Stimulated activated CD4-positive, alpha-beta T cell treated with anti-CD3 and anti-CD28 coated beads, Interleukin-4, amount 100 ng/mL, for 1 hour (primary cell): ENCODE measurements around the gene GP1BB.
"Not testable (repeated sequence)": the region's sequence is repeated elsewhere in the genome, so short reads cannot be mapped to it uniquely, and the experiment has no call there.

Experiments used
- DNase-seq: peaks from one replicate; pipeline ENCODE4 v3.0.0-alpha.2; 2020

Gene GP1BB

GRCh38 chr22:19693981-19694670, 29.2 kb upstream of the GP1BB start:
- no peak for DNase-seq

DNA sequence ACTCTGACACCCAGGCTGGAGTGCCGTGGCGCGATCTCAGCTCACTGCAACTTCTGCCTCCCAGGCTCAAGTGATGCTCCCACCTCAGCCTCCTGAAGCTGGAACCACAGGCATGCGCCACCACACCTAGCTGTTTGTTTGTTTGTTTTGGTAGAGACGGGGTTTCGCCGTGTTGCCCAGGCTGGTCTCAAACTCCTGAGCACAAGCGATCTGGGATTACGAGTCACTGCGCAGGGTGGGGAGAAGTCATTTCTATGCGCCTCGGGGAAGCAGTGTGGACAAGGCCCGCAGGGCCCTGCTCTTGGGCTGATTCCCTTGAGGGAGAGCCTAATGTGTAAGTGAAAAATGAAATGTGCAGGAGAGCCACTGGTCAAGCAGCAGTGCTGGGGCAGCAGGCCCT, 28.6 kb upstream of the GP1BB start:
- DNase-seq, result no peak

DNA sequence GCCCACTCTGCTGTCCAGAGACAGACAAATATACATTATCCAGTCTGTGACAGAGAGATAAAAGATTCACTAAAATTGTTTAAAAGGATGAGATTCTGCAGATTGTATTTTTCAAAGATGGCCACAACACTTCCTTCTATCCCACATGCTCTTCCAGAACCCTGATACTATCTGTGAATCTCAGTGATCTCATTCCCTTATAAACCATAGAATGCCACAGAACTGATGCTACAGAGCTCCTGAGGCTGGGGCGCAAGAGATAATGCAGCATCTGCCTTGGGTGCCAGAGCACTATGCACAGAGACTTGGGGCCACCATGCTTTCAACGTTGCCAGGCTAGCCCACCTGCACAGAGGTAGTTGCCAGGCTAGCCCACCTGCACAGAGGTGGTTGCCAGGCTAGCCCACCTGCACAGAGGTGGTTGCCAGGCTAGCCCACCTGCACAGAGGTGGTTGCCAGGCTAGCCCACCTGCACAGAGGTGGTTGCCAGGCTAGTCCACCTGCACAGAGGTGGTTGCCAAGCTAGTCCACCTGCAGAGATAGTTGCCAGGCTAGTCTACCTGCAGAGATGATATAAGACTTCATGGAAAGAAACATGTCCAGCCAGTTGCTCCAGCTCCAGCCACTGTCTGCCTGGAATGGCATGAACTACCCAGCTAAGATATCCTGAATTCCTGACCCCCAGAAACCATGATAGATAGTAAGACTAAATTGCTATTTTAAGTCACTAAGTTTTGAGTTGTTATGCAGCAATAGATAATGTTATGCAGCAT, 26.6 kb upstream of the GP1BB start:
- DNase-seq, result no peak

DNA sequence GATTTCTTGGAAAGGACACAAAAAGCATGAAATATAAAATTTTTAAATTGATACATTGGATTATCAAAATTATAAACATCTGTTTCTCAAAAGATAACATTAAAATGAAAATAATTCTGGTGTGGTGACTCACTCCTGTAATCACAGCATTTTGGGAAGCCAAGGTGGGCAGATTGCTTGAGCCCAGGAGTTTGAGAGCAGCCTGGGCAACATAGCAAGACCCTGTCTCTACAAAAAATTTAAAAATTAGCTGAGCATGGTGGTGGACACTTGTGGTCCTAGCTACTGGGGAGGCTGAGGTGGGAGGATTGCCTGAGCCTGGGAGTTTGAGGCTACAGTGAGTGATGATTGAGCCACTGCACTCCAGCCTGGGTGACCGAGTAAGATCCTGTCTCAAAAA, 25.5 kb upstream of the GP1BB start:
- DNase-seq, result not testable (repeated sequence)

- DNase-seq, result no peak
Measured at GRCh38 chr22:19700790-19701419, 22.4 kb upstream of the GP1BB start.

GRCh38 chr22:19701420-19702145, 21.8 kb upstream of the GP1BB start:
- DNase-seq, result no peak

- no peak for DNase-seq
Measured at GRCh38 chr22:19703869-19704268, 19.5 kb upstream of the GP1BB start.

GRCh38 chr22:19704355-19705015, 18.9 kb upstream of the GP1BB start:
- DNase-seq, result no peak

DNA sequence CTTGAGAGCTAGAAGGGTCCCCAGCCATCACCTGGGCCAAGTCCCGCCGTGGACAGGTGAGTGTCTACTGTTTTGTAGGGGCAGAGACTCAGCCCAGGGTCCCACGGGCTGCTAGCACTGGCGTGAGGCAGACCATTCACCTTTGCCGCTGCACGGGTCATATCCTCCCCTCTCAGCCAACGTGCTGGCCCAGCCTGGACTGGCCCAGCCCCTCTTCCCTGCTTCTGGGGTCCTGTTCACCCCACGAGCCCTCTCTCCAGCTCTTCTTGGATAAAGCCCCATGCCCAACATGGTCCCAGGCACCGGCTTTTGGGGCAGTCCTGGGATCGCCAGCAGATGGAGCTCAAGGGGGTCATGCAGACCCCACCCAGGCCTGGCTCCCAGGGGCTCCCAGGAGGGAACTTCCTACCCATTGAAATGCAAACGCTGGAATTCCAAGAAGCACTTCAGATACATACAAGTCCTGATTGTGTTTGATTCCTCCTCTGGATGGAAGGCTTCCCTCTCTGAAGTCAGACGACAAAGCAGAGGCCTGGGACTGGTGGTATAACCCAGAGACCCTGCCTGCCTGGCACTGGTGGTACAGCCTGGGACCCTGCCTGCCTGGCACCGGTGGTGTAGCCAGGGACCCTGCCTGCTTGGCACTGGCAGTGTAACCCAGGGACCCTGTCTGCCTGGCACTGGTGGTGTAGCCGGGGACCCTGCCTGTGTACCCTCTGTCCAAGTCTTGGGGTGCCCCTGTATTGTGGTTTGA, 18.0 kb upstream of the GP1BB start:
- no peak for DNase-seq

DNA sequence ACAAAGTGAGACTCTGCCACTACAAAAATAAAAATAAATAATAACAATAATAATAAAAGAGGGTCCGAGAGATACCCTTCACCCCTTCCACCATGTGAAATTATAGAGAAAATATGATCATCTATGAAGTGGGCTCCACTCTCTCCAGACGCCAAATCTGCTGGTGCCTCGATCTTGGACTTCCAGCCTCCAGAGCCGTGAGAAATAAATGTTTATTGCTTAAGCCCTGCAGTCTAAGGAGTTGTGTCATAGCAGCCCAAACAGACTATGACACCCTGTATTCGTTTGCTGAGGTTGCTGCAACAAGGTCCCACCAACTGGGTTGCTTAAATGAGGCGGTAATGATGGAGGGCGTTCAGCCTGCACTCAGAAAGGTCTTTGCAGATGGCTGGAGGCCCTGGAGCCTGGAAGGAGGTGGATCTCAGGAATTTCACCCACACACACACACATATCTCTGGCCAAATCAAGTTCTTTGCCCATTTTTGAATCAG, 16.6 kb upstream of the GP1BB start:
- DNase-seq, result no peak

DNA sequence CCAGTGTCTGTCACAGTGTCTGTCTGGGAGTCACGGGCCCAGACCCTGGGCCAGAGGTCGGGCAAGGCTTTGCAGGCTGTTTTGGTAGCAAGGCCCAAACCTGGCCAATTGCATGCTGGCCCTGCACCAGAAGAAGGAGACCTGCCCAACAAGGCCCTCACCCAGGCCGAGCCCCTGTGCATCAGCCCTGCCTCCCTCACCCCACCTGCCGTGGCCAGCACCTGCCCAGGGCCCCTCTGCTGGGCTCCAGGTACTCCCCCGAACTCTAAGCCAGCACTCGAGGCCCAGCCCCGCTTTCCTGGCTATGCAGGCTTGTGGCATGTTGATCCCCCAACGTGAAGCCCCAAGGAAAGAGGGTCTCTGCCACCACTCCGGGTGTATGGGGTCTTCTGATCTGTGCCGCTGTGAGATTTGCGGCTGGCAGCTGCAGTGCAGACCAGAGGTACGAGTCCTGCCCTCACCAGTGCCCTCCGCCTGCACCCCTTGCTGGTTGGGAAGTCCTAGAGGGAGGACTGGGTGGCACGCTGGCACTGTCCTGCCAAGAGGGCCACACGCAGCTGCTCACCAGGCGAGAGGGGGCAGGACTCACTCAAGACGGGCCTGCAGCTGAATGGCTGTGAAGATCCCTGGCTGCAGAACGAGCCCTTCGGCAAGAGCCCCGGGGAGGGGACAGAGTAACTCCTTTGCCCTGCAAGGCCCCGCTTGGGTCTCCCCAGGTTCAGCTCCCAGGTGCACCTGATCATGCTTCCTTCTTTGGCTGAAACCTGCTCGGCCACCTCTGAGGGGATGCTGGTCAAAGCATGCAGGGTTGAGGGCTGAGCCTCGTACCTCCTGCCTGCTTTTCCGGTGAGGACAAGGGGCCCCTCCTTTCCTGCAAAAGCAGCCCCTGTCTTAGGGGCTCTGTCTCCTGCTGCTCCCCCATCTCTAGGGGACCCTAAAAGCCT, 15.7 kb upstream of the GP1BB start:
- DNase-seq, result no peak

GRCh38 chr22:19708321-19709011, 14.9 kb upstream of the GP1BB start:
- DNase-seq, result no peak

- no peak for DNase-seq
Measured at GRCh38 chr22:19709063-19709769, 14.1 kb upstream of the GP1BB start.

GRCh38 chr22:19710020-19710768, 13.1 kb upstream of the GP1BB start:
- DNase-seq, result no peak

GRCh38 chr22:19710769-19711106, 12.6 kb upstream of the GP1BB start:
- DNase-seq, result no peak

- DNase-seq, result no peak
Measured at GRCh38 chr22:19713245-19713644, 10.1 kb upstream of the GP1BB start.

- DNase-seq, result no peak
Measured at GRCh38 chr22:19713650-19714311, 9.6 kb upstream of the GP1BB start.
